ENCODE measurements around the gene SMARCE1.

The SMARCE1 gene

GRCh38 chr17:40647624-40648383 lies at the start of gene SMARCE1:
Gene SMARCE1, minus strand, starts transcription at chr17:40647818. Its CDS starts 2,016 bp downstream, at chr17:40645802.
- DNase-seq (ENCODE audit: low read depth in 2 of 2, low spot score in 1 of 2) = peak; percentile 37 to 49

- no peak for DNase-seq (ENCODE audit: low read depth in 2 of 2, low spot score in 1 of 2)
These were observed 49.7 kb upstream of the SMARCE1 start for GRCh38 chr17:40697297-40697696.

DNA sequence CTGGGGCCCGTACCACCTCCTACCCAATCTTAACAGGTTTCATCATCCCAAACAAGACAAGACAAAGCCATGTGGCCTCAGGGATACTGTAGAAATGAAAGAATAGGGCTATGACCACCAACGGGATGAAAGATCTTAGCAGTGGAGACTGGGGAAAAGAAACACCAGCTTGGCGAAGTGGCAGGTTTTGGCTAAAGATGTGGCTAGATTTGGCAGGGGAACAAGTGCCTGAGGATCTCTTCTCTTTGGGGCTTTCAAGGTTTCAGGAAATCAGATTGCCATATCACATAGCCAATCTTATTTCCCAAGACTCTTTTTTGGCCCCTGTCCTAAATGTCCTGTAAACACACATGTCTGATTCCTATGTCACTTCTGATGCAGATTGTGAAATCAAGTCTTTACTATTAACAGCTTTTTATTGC lies 49.0 kb upstream of the SMARCE1 start:
- no peak for DNase-seq (ENCODE audit: low read depth in 2 of 2, low spot score in 1 of 2)

- no peak for DNase-seq (ENCODE audit: low read depth in 2 of 2, low spot score in 1 of 2)
These were observed 48.4 kb upstream of the SMARCE1 start for GRCh38 chr17:40695874-40696472.

- no peak for DNase-seq (ENCODE audit: low read depth in 2 of 2, low spot score in 1 of 2)
These were observed 47.0 kb upstream of the SMARCE1 start for GRCh38 chr17:40694584-40694983.

DNA sequence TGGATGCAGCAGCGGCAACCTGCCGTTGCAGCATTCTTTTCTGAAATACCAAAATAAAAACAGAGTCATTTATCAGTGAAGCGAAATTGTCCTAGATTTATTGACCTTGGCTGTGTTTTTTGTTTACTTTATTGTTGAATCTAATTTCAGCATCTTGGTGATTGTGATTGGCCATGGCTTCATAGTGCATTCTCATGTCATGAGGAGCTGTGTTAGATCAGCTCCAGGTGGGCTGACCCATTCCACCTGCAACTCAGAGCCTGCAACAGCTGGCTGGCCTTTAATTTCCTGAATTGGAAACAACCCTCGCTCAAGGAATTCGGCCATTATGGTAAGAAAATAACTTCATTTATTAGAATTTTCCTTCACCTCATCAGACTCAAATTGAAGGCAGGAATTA lies 39.5 kb upstream of the SMARCE1 start:
- no peak for DNase-seq (ENCODE audit: low read depth in 2 of 2, low spot score in 1 of 2)

- no peak for DNase-seq (ENCODE audit: low read depth in 2 of 2, low spot score in 1 of 2)
These were observed 38.6 kb upstream of the SMARCE1 start for GRCh38 chr17:40686192-40686591.

GRCh38 chr17:40680998-40681397 lies 33.4 kb upstream of the SMARCE1 start:
- DNase-seq (ENCODE audit: low read depth in 2 of 2, low spot score in 1 of 2) = no peak

- no peak for DNase-seq (ENCODE audit: low read depth in 2 of 2, low spot score in 1 of 2)
These were observed 31.9 kb upstream of the SMARCE1 start for GRCh38 chr17:40679523-40679907.

DNA sequence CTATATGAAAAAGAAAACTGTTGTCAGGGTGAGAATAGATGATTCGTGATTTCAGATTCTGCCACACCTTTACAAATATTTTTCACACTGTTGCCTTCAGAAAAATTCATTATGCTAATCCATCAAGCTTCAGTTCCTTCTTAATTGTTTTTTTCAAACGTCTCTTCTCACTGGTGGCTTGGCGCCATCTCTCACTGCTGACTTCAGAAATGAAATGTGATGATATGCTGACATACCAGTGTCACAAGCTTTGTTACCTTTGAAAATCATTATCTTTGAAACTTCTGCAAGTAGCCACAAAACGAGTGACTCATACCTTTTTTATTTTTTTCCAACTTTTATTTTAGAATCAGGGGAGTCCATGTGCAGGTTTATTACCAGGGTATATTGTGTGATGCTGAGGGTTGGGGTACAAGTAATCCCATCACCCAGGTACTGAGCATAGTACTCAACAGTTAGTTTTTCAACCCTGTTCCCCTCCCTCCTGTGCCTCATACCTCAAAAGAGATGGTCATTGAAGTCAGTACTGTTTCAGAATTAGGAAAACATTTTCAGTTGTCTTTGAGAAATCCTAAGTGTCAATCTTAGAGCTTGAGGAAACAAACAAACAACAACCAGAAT lies 31.4 kb upstream of the SMARCE1 start:
- no peak for DNase-seq (ENCODE audit: low read depth in 2 of 2, low spot score in 1 of 2)

GRCh38 chr17:40675905-40676304 lies 28.3 kb upstream of the SMARCE1 start:
- DNase-seq (ENCODE audit: low read depth in 2 of 2, low spot score in 1 of 2) = no peak

DNA sequence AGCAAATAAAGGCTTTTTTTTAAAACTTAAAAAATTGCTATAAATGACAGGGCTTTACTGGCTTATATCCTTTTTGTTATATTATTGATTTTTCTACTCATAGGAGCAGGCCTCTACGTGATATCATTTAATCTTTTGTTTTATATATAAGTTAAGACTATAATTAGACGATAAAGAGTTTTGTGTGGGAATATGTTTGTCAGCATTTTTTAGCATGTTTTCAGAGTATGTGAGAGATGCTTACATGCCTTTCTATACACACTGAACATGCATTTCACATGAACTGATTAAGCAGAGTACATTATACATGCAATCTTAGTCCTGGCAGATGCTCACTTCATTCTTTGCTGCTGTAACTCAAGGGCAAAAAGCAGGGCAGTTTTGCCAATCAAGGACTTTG lies 25.0 kb upstream of the SMARCE1 start:
- no peak for DNase-seq (ENCODE audit: low read depth in 2 of 2, low spot score in 1 of 2)

- no peak for DNase-seq (ENCODE audit: low read depth in 2 of 2, low spot score in 1 of 2)
These were observed 23.7 kb upstream of the SMARCE1 start for GRCh38 chr17:40671282-40671681.

GRCh38 chr17:40666331-40666730 lies 18.7 kb upstream of the SMARCE1 start:
- no peak for DNase-seq (ENCODE audit: low read depth in 2 of 2, low spot score in 1 of 2)

DNA sequence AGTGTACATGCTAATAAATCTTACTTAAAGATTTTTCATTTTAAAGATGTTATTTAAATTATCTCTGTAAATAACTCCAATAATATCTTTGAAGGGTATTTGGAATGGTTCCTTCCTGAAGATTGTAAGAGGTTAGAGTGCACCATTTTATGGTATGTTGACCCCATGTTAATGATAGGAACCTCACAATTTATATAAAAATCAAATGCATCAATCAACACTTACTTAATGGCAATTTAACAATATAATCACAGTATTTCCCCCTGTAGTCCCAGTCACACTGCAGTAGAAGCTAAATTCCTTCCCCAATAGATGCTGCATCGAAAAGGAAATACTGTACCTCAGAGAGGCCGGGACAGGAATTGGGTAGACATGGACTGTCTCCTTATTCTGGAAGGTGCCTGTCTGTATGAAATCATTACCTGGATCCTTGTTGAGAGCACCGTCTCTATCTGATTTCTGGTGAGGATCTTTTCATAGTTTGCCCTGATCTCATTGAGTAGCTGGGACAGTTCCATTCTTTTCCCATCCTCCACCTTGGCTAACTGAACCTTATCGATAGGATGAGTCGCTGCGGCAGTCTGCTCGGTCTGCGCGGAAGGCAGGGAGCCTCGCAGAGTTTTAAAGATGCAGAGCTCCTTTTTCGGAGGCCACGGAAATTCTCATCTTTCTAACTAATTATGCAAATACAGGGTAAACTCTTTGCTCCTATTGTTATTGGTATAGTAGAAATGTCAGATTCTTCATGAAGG lies 17.1 kb upstream of the SMARCE1 start, which contains the start of gene KRT222:
Gene KRT222 (minus strand): TSS at position 596 of the 752 bp plus-strand sequence. CDS start 78 bp downstream, at position 518.
- DNase-seq (ENCODE audit: low read depth in 2 of 2, low spot score in 1 of 2) = no peak

- no peak for DNase-seq (ENCODE audit: low read depth in 2 of 2, low spot score in 1 of 2)
These were observed 15.6 kb upstream of the SMARCE1 start for GRCh38 chr17:40663252-40663651.

- no peak for DNase-seq (ENCODE audit: low read depth in 2 of 2, low spot score in 1 of 2)
These were observed 12.3 kb upstream of the SMARCE1 start for GRCh38 chr17:40659911-40660310.

- DNase-seq (ENCODE audit: low read depth in 2 of 2, low spot score in 1 of 2) = no peak
These were observed 10.8 kb upstream of the SMARCE1 start for GRCh38 chr17:40658396-40658795.

DNA sequence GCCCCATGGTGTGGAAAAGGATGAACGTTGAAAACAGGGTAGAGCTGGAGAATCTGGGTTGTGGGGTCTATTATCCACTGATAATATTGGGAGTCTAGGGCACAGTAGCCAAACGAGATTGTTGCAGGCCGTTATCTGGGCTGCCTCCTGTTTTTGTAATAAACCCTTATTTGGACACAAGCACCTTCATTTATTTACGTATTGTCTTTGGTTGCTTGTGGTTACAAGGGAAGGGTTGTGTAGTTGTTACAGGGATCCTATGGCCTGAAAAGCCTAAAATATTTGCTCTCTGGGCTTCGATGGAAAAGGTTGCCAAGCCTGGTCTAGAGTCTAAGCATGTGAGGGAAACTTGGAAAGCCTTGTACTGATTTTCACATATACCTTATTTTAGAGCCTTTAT lies 4.3 kb upstream of the SMARCE1 start:
- no peak for DNase-seq (ENCODE audit: low read depth in 2 of 2, low spot score in 1 of 2)

- no peak for DNase-seq (ENCODE audit: low read depth in 2 of 2, low spot score in 1 of 2)
These were observed 858 bp upstream of the SMARCE1 start for GRCh38 chr17:40648384-40648968.

Measured in stimulated activated CD8-positive, alpha-beta memory T cell treated with anti-CD3 and anti-CD28 coated beads, Interleukin-4, amount 100 ng/mL, for 4 hours (primary cell).